Activated T-cell treated with anti-CD3 and anti-CD28 coated beads for 48 hours (primary cell): ENCODE data around the gene CCNY.
"Not testable (repeated sequence)": the region's sequence is repeated elsewhere in the genome, so short reads cannot be mapped to it uniquely, and the experiment has no call there.

Experiments
- DNase-seq: peaks from one replicate; pipeline ENCODE4 v3.0.0-alpha.2; 2020; ENCODE audit warnings: low read depth

The CCNY gene

GRCh38 chr10:35354257-35354656, 17.9 kb downstream of the CCNY start:
- not testable (repeated sequence) for DNase-seq

GRCh38 chr10:35355971-35356724, 19.8 kb downstream of the CCNY start:
- DNase-seq, result peak; percentile 46

GRCh38 chr10:35356725-35357092, 20.4 kb downstream of the CCNY start:
- no peak for DNase-seq

GRCh38 chr10:35359056-35359455, 22.7 kb downstream of the CCNY start:
- no peak for DNase-seq

GRCh38 chr10:35359873-35360272, 23.6 kb downstream of the CCNY start:
- no peak for DNase-seq

GRCh38 chr10:35362701-35363350, 26.5 kb downstream of the CCNY start:
- no peak for DNase-seq

GRCh38 chr10:35363587-35363986, 27.3 kb downstream of the CCNY start:
- DNase-seq, result no peak

- no peak for DNase-seq
Measured at GRCh38 chr10:35364808-35365207, 28.5 kb downstream of the CCNY start.

- DNase-seq, result no peak
Measured at GRCh38 chr10:35365994-35366393, 29.7 kb downstream of the CCNY start.

- no peak for DNase-seq
Measured at GRCh38 chr10:35367107-35367859, 31.0 kb downstream of the CCNY start.

GRCh38 chr10:35367982-35368381, 31.7 kb downstream of the CCNY start:
- DNase-seq, result no peak

- no peak for DNase-seq
Measured at GRCh38 chr10:35368485-35369048, 32.3 kb downstream of the CCNY start.

GRCh38 chr10:35369049-35369611, 32.8 kb downstream of the CCNY start:
- no peak for DNase-seq

- no peak for DNase-seq
Measured at GRCh38 chr10:35371731-35372130, 35.4 kb downstream of the CCNY start.

- DNase-seq, result no peak
Measured at GRCh38 chr10:35372329-35372728, 36.0 kb downstream of the CCNY start.

- no peak for DNase-seq
Measured at GRCh38 chr10:35375091-35375765, 38.9 kb downstream of the CCNY start.

- DNase-seq, result no peak
Measured at GRCh38 chr10:35377050-35377728, 40.9 kb downstream of the CCNY start.

GRCh38 chr10:35378541-35379210, 42.4 kb downstream of the CCNY start:
- DNase-seq, result peak; percentile 12

- DNase-seq, result no peak
Measured at GRCh38 chr10:35379226-35380137, 43.2 kb downstream of the CCNY start.

- no peak for DNase-seq
Measured at GRCh38 chr10:35382096-35382495, 45.8 kb downstream of the CCNY start.
